HG03108 (cell line): ENCODE results near the gene PHYHD1.
"Not testable (repeated sequence)": the region's sequence is repeated elsewhere in the genome, so short reads cannot be mapped to it uniquely, and the experiment has no call there.

Source experiments
- ATAC-seq: cut with Tn5 transposase; IDR thresholded peaks from one replicate; pipeline ENCODE4 v1.9.1; 2021; ENCODE audit warnings: moderate library complexity; ENCODE audit not compliant: unreplicated experiment

The PHYHD1 gene

DNA sequence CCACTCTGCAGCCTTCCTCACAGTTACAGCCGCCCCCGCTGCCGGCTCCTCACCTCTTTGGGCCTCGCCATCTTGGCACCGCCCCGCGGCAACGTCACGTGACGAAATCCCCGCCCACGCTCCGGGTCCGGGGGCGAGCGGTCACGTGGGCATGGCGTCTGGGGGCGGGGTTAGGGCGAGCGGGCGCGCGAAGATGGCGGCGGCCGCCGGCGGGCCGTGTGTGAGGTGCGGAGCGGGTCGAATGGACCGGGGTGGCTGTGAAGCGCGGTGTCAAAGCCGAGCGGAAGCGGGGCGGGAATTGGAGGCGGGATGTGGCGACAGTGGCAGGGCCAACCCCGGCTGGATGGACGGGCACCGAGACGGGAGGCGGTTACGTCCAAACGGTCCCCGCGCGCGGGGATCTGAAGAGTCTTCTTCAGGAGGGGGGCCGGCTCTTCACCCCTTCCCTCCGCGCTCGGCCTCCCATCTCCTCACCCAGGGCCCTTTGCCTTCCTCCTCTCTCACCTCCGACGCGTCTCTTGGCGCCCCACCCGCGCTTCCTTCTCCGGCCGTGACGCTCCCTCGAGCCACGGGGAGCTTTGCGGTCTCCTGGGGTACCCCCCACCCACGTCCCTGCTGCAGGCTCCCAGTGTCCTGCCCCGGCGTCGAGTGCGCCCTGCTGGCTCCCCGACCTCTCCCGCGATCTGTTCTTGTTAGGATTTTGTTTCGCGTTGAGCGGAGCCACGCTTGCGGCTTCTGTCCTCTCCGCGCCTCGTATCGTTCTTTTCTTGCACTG, 26.9 kb downstream of the PHYHD1 start, which contains the start of the genes DOLK and NUP188:
TSS of gene DOLK (minus strand) at position 77 of the 775 bp plus-strand sequence. CDS start 300 bp downstream, outside the sequence.
TSS of gene NUP188 (plus strand) at position 173 of the 775 bp plus-strand sequence. CDS start at position 194, 21 bp downstream.
- ATAC-seq, result peak; percentile 68

DNA sequence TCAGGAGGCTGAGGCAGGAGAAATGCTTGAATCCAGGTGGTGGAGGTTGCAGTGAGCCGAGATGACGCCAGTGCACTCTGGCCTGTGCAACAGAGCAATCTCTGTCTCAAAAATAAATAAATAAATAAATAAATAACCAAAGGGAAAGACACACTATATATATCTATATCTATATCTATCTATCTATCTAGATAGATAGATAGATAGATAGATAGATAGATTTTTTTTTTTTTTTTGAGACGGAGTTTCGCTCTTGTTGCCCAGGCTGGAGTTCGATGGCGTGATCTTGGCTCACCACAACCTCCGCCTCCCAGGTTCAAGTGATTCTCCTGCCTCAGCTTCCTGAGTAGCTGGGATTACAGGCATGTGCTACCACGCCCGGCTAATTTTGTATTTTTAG, 40.6 kb downstream of the PHYHD1 start:
- ATAC-seq, result not testable (repeated sequence)

DNA sequence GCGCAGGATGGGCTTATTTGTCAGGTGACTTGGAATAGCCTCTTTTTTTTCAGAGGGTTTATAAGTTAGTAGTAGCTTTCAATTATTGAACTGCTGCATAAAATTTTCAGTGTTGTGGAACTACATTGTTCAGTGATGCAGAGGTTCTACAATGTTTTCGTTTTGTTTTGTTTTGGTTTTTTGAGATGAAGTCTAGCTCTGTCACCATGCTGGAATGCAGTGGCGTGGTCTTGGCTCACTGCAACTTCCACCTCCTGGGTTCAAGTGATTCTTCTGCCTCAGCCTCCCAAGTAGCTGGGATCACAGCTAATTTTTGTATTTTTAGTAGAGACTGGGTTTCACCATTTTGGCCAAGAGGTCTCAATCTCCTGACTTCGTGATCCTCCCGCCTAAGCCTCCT, 48.7 kb downstream of the PHYHD1 start:
- no peak for ATAC-seq

DNA sequence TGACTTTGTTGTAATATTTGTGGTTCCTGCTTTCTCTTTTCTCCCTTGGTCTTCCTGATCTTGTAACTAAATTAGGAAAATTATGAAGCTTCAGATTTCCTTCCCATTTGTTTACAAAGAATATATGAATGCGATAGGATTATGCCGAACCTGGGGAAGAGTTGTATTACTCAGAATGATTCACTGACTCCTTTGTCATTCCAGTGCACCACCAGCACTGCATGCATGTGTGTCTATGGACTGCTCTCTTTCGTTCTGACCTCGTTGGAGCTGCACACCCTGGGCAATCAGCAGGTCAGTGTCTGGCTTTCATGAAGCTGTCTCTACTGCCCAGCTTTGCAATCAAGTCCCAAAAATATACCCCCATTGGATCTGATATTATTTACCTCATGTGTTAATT, 52.2 kb downstream of the PHYHD1 start:
- ATAC-seq, result no peak

DNA sequence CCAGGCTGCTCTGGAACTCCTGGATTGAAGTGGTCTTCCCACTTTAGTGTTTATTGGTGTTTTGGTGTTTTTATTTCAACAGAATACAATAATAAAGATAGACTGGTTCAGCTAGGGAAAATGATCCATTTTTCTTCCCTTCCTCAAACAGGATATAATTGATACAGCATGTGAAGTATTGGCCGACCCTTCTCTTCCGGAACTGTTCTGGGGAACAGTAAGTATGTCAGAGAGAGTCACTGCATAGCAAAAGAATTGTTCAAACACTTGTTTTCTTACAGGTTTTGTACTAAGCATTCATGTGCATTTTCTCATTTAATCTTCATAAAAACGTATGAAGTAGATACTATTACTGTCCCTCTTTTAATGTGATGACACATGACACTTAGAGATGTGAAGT, 58.3 kb downstream of the PHYHD1 start:
- ATAC-seq, result no peak

DNA sequence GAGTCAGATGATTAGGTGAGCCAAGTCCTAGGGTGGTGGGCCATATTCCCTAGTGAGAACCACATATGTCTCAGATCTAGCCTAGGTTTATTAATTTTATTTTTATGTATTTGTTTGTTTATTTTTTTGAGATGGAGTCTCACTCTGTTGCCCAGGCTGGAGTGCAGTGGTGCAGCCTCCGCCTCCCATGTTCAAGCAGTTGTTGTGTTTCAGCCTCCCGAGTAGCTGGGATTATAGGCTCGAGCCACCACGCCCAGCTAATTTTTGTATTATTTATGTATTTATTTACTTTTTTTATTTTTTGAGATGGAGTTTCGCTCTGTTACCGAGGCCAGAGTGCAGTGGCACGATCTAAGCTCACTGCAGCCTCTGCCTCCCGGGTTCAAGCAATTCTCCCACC, 62.8 kb downstream of the PHYHD1 start:
- ATAC-seq, result no peak

DNA sequence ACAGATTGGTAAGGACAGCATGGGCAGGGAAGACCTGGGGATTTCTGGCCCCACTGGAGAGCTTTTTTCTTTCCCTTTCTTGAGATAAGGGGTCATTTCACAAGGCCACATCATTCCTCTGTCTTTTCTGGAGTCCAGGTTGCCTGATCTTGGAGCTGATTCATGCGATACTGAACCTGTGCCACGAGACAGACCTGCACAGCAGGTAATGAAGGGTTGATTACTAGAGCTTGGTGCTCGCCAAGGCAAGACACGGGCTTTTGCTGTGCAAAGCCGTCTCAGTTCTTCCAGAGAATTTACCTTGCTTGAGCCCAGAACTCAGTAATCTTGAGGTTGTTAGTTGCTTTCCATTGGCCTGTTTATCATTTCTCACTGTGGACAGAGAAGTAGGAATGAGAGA, 65.9 kb downstream of the PHYHD1 start:
- ATAC-seq, result no peak

DNA sequence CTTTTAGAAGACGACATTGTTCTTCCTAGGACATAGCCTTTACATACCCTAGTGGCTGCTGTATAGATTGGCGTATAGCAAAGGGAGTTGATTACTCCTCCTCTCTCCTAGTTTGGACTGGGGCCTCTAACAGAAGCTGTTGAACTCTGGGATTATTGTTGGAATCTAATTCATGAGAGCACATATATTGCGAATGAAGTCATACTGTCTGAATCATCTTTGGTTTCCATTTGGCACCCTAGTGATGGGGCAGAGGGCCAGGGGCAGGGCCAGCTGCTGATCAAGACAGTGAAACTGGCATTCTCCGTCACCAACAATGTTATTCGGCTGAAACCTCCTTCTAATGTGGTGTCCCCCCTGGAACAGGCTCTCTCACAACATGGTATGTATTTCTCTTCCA, 67.0 kb downstream of the PHYHD1 start:
- no peak for ATAC-seq
